Liver (tissue), 9 donors: ENCODE results near the gene TRIM17. TPM values are rescaled to one million over a fixed set of nuclear protein-coding genes. Genes with fewer than 3 reads are reported as not detected.

Experiments used
- DNase-seq: peaks from one replicate; pipeline ENCODE4 v3.0.0-alpha.2; 2017; ENCODE audit warnings: low spot score
- H3K27ac ChIP-seq, 2 donors: one replicate each; pipeline ENCODE4 v1.7.0; 2013; ENCODE audit warnings: inconsistent platforms in 2 of 2, low read length in 2 of 2, control low read depth in 1 of 2, low read depth in 1 of 2, mild to moderate bottlenecking in 1 of 2
- H3K27me3 ChIP-seq, 4 donors: one replicate each; pipeline versions ENCODE4 v1.6.1 to v1.7.0; 2013; ENCODE audit warnings: low read length in 3 of 4, inconsistent platforms in 1 of 4, mild to moderate bottlenecking in 1 of 4, moderate library complexity in 1 of 4; ENCODE audit not compliant: control insufficient read depth in 4 of 4, insufficient read depth in 4 of 4
- H3K36me3 ChIP-seq, 4 donors: one replicate each; pipeline versions ENCODE4 v1.6.1 to v1.7.0; 2013; ENCODE audit warnings: low read length in 3 of 4, mild to moderate bottlenecking in 3 of 4, low read depth in 1 of 4, moderate library complexity in 1 of 4; ENCODE audit not compliant: control insufficient read depth in 4 of 4, insufficient read depth in 3 of 4
- H3K4me1 ChIP-seq, 4 donors: one replicate each; pipeline versions ENCODE4 v1.6.1 to v1.7.0; 2013; ENCODE audit warnings: low read length in 3 of 4, mild to moderate bottlenecking in 3 of 4, moderate library complexity in 1 of 4; ENCODE audit not compliant: control insufficient read depth in 4 of 4, insufficient read depth in 4 of 4
- H3K4me3 ChIP-seq, 3 donors: one replicate each; pipeline versions ENCODE4 v1.6.1 to v1.7.0; 2013; ENCODE audit warnings: low read length in 3 of 3, control low read depth in 1 of 3, low read depth in 1 of 3, mild to moderate bottlenecking in 1 of 3
- H3K9ac ChIP-seq, 2 donors: one replicate each; pipeline ENCODE4 v1.7.0; 2013; ENCODE audit warnings: low read length in 2 of 2, mild to moderate bottlenecking in 2 of 2, moderate library complexity in 2 of 2, control low read depth in 1 of 2, low read depth in 1 of 2
- H3K9me3 ChIP-seq, 4 donors: one replicate each; pipeline versions ENCODE4 v1.6.1 to v1.7.0; 2013; ENCODE audit warnings: low read length in 3 of 4; ENCODE audit not compliant: control insufficient read depth in 4 of 4
- ATF3 ChIP-seq: IDR thresholded peaks from 2 replicates; pipeline ENCODE4 v1.6.1; 2016; ENCODE audit warnings: antibody characterized with exemption
- CTCF ChIP-seq: fragments of 150-350 bp; IDR thresholded peaks from 2 replicates; pipeline ENCODE4 v1.5.1; 2017; ENCODE audit warnings: improper control_type of control experiment, low read depth, low read length; ENCODE audit not compliant: missing input control
- EGR1 ChIP-seq, 2 donors: IDR thresholded peaks; 2 replicates each; pipeline ENCODE4 v1.6.1; 2016 to 2018; ENCODE audit warnings: antibody characterized with exemption in 2 of 2, low read depth in 2 of 2
- FOXA1 ChIP-seq: IDR thresholded peaks from 2 replicates; pipeline ENCODE4 v1.6.1; 2016; ENCODE audit warnings: antibody characterized with exemption
- FOXA2 ChIP-seq: IDR thresholded peaks from 2 replicates; pipeline ENCODE4 v1.6.1; 2016; ENCODE audit warnings: antibody characterized with exemption
- GABPA ChIP-seq, 2 donors: IDR thresholded peaks in 1 of 2; conservative IDR thresholded peaks in 1 of 2; 2 replicates each; pipeline ENCODE4 v1.6.1; 2016; ENCODE audit warnings: antibody characterized with exemption in 2 of 2, mild to moderate bottlenecking in 1 of 2, moderate library complexity in 1 of 2
- HNF4A ChIP-seq, 2 donors: conservative IDR thresholded peaks; 2 replicates each; pipeline ENCODE4 v1.6.1; 2016; ENCODE audit warnings: antibody characterized with exemption in 2 of 2, mild to moderate bottlenecking in 2 of 2
- HNF4G ChIP-seq: IDR thresholded peaks from 2 replicates; pipeline ENCODE4 v1.6.1; 2016; ENCODE audit warnings: antibody characterized with exemption
- JUND ChIP-seq, 2 donors: IDR thresholded peaks; 2 replicates each; pipeline ENCODE4 v1.6.1; 2016; ENCODE audit warnings: antibody characterized with exemption in 2 of 2
- MAX ChIP-seq: IDR thresholded peaks from 2 replicates; pipeline ENCODE4 v1.6.1; 2016; ENCODE audit warnings: antibody characterized with exemption
- RAD21 ChIP-seq, 2 donors: IDR thresholded peaks; 2 replicates each; pipeline ENCODE4 v1.6.1; 2016; ENCODE audit warnings: antibody characterized with exemption in 2 of 2, mild to moderate bottlenecking in 2 of 2
- REST ChIP-seq: IDR thresholded peaks from 2 replicates; pipeline ENCODE4 v1.6.1; 2016; ENCODE audit warnings: antibody characterized with exemption, mild to moderate bottlenecking
- RXRA ChIP-seq, 2 donors: IDR thresholded peaks; 2 replicates each; pipeline ENCODE4 v1.6.1; 2017 to 2018; ENCODE audit warnings: antibody characterized with exemption in 2 of 2, mild to moderate bottlenecking in 1 of 2
- SP1 ChIP-seq: IDR thresholded peaks from 2 replicates; pipeline ENCODE4 v1.6.1; 2018; ENCODE audit warnings: antibody characterized with exemption, mild to moderate bottlenecking
- TAF1 ChIP-seq: conservative IDR thresholded peaks from 2 replicates; pipeline ENCODE4 v1.6.1; 2016; ENCODE audit warnings: antibody characterized with exemption, mild to moderate bottlenecking
- YY1 ChIP-seq: IDR thresholded peaks from 2 replicates; pipeline ENCODE4 v1.6.1; 2016; ENCODE audit warnings: antibody characterized with exemption, mild to moderate bottlenecking
- ZBTB33 ChIP-seq: IDR thresholded peaks from 2 replicates; pipeline ENCODE4 v1.6.1; 2016; ENCODE audit warnings: antibody characterized with exemption
- WGBS: extraction: QIAGEN DNeasy Blood & Tissue Kit; methylation state at CpG from one replicate; pipeline ENCODE4 v1.1.7; 2013; 5-methylcytosine and 5-hydroxymethylcytosine counted together
- polyA plus RNA-seq, 2 donors: library from polyadenylated mRNA; stranded (reverse) in 1 of 2; unstranded in 1 of 2; fragments of 200-250 nt in 1 of 2; fragments of >200 nt in 1 of 2; fragmentation: Nextera tagmentation in 1 of 2; extraction: Ambion mirVana in 1 of 2; gene quantifications; one replicate each; pipeline versions ENCODE4 v1.2.1 to v1.2.3, GENCODE V29; 2013 to 2015
- total RNA-seq, 2 donors: library from RNA; depleted of rRNA; stranded (reverse); fragments of >200 nt; gene quantifications; one replicate each; pipeline ENCODE4 v1.2.3, GENCODE V29; 2014
- donor health status: healthy.
- donor health status: healthy.
- donor health status: healthy.
- donor health status: healthy.
- donor health status: healthy.

TRIM17 gene
- total and polyA plus RNA-seq, 4 donors: 0.08 to 0.49 TPM; not detected in 2

GRCh38 chr1:228465141-228465540 lies 48.5 kb upstream of the TRIM17 start:
- no peak for DNase-seq
- no peak for TF ChIP-seq CTCF
- TF ChIP-seq HNF4A (conservative IDR thresholded peaks at IDR 0.05): no peak
- Histone ChIP-seq H3K4me1 (peaks cover 0 to 10% (median 2%) of the 10 kb centered on the region in 4 donors), H3K27me3 (peaks cover 3 to 25% (median 10%) of the 10 kb centered on the region in 4 donors), H3K9ac (no peak overlapping the region), H3K36me3 (no peaks in the 10 kb centered on the region), H3K27ac (no peak overlapping the region), H3K9me3 (no peaks in the 10 kb centered on the region), H3K4me3 (no peak overlapping the region)
- 20% methylated on average over 13 of the region's 13 CpGs for WGBS

- peak; percentile 53 for DNase-seq
Observed at GRCh38 chr1:228464487-228464983, 47.9 kb upstream of the TRIM17 start.

More at GRCh38 chr1:228464487-228464983, 47.9 kb upstream of the TRIM17 start:
- Histone ChIP-seq H3K4me3 (no peak overlapping the region), H3K27ac (no peak overlapping the region), H3K9ac (no peak overlapping the region), H3K36me3 (no peaks in the 10 kb centered on the region), H3K4me1 (peaks cover 0 to 10% (median 2%) of the 10 kb centered on the region in 4 donors), H3K27me3 (peaks cover 3 to 21% (median 10%) of the 10 kb centered on the region in 4 donors), H3K9me3 (no peaks in the 10 kb centered on the region)
- WGBS: 5% methylated on average over 33 of the region's 33 CpGs
- TF ChIP-seq FOXA2 (no peak), YY1 (no peak), HNF4A (conservative IDR thresholded peaks at IDR 0.05) (no peak), RXRA (IDR thresholded peaks at IDR 0.05) (no peak), ZBTB33 (no peak), EGR1 (IDR thresholded peaks at IDR 0.05; ENCODE audit: low read depth in 2 of 2) (no peak), ATF3 (no peak), SP1 (no peak), TAF1 (no peak), CTCF (no peak), REST (no peak), MAX (no peak), RAD21 (IDR thresholded peaks at IDR 0.05) (no peak), FOXA1 (no peak), HNF4G (no peak), GABPA (IDR thresholded peaks at IDR 0.05 in 1 of 2, conservative IDR thresholded peaks at IDR 0.05 in 1 of 2) (no peak), JUND (IDR thresholded peaks at IDR 0.05) (no peak)
